ENCODE results near the gene CDC42SE1.

- no peak for TF ChIP-seq CTCF (IDR thresholded peaks at IDR 0.05; ENCODE audit: low read length)
- no peak for TF ChIP-seq EZH2 (optimal IDR thresholded peaks at IDR 0.05; ENCODE audit: low read depth, low read length)
- no peak for TF ChIP-seq EZH2phosphoT487 (IDR thresholded peaks at IDR 0.05; ENCODE audit: low read length)
These were observed 16.3 kb downstream of the CDC42SE1 start for GRCh38 chr1:151043163-151043562.
